NCI-H1436 treated with DMSO at 0.1 percent for 48 hours (cell line): ENCODE data around the gene CPXM2.

Source experiments
- DNase-seq: peaks from one replicate; lab custom pipeline; 2025; lab: John Stamatoyannopoulos, UW

The CPXM2 gene

GRCh38 chr10:123772645-123773508 is 118.7 kb downstream of the CPXM2 start:
- no peak for DNase-seq

- DNase-seq, result no peak
Measured at GRCh38 chr10:123771877-123772644, 119.5 kb downstream of the CPXM2 start.

- no peak for DNase-seq
Measured at GRCh38 chr10:123769647-123770046, 122.0 kb downstream of the CPXM2 start.

GRCh38 chr10:123766761-123767160 is 124.8 kb downstream of the CPXM2 start:
- DNase-seq, result no peak

- no peak for DNase-seq
Measured at GRCh38 chr10:123766012-123766411, 125.6 kb downstream of the CPXM2 start.

- DNase-seq, result no peak
Measured at GRCh38 chr10:123761666-123762230, 129.9 kb downstream of the CPXM2 start.

GRCh38 chr10:123761038-123761428 is 130.6 kb downstream of the CPXM2 start:
- no peak for DNase-seq

- DNase-seq, result no peak
Measured at GRCh38 chr10:123760356-123761037, 131.1 kb downstream of the CPXM2 start.

DNA sequence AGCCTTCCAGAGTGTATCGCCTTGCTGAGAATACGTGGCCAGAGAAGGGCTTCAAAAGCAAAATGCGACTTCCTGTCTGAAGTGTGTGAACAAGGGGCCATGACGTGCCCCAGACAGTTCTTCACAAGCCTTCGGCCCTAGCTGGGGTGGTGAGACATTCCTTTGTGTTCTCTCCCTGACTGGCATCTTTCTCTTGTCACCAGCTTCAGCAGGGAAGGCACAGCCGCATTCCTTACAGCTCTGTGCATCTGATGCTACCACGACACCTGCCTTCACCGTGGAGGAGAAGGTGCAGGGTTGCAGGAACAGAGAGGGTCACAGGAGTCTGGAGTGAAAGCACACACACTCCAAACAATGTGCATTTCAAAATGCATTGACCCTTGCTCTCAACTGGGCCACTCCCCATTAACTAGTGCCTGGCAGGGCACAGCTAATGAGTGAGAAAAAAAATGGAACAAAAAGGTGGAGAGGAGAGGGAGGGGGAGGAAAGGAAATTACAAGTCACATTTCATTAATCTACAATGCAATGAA is 132.0 kb downstream of the CPXM2 start:
- no peak for DNase-seq

GRCh38 chr10:123759041-123759440 is 132.6 kb downstream of the CPXM2 start:
- no peak for DNase-seq

DNA sequence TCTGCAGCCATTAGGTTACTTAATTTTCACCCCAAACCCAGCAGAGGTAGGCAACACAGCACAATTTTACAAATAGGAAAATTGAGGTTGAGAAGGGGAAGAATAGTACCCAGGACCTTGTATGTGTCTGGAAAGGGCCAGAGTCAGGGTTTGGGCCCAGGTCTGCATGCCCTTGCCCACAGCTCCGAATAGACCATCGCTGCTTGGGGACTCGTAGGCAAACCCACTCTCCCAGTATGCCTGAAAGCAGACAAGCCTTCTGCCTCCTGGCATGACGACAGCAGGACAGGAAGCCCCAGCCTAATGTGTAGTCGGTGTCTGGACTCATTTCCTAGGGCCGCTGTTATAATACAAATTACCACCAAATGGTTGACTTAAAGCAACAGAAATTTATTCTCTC is 133.8 kb downstream of the CPXM2 start:
- DNase-seq, result no peak

DNA sequence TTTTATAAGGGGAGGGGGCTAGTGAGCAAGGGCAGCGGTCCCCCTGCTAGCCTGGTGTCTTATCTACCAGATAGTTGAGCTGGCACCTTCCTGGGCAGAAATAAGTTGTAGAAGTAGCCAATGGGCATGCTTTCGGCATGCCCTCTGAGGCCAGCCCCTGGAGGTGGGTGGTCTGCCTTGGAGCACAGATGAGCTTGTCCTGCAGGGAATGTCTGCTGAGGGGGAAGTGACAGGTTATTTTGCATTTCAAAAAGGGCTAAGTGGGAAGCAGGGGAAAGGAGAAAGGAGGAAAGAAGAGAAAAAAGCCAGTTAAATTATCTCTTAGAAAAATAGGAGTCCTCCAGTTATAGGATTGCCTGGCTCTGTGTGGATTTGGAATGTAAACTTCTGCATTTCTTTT is 136.5 kb downstream of the CPXM2 start:
- no peak for DNase-seq

- DNase-seq, result no peak
Measured at GRCh38 chr10:123754123-123754522, 137.5 kb downstream of the CPXM2 start.

DNA sequence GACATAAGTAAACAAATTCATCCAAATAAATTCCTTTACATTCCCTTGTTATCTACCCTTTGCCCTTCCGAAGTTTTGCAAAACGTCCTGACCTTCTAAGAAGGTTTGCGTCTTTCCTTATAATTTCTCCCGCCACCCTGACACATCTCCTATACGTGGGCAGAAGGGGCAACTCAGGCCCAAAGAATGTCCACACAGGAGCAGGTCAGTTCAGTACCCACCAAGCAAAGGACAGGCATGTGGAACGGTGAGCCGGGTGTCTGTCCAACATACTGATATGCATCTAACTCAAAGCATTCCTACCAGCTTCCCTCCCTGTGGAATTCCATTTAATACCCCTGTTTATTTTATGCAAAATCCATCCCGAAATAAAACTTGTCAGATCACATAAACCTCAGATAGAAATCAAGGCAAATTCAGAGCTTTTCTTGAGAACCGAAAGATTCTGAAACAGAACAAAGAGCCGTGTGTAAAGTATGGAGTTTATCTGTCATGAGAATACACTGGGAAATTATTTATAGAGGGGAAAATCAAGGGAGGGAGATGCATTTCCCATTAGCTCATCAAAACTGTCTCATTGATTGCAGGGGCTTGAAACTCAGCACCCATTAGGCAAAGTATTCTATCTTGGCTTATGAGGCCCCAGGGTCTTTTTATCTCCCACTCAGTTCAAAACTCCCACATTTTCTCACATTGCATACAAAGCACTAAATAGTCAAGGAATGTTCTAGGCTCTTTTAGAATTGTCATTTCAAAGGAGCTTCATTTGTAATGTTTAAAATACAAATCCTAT is 140.1 kb downstream of the CPXM2 start:
- no peak for DNase-seq

- no peak for DNase-seq
Measured at GRCh38 chr10:123750901-123751300, 140.7 kb downstream of the CPXM2 start.

GRCh38 chr10:123748711-123749110 is 142.9 kb downstream of the CPXM2 start:
- no peak for DNase-seq

GRCh38 chr10:123747426-123747825 is 144.2 kb downstream of the CPXM2 start:
- no peak for DNase-seq

DNA sequence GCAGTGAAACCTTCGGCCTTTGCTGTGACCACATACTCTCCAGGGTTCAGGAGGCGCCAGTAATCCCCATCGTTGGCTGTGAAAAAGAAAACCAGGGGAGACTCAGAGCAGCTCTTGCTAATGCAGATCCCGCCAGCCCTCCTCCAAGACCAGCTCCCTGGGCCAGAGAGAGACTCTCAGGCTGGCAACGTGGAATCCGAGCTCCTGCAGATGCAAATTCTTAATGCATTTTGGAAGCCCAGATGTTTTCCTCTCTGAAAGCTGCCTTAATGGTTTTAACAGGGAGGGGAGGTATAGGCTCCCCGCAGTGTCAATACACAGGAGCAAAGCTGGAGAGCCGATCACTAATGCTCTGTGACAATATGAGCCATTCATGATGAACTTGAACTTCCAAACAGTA is 144.7 kb downstream of the CPXM2 start:
- no peak for DNase-seq

- DNase-seq, result no peak
Measured at GRCh38 chr10:123746520-123746919, 145.1 kb downstream of the CPXM2 start.

DNA sequence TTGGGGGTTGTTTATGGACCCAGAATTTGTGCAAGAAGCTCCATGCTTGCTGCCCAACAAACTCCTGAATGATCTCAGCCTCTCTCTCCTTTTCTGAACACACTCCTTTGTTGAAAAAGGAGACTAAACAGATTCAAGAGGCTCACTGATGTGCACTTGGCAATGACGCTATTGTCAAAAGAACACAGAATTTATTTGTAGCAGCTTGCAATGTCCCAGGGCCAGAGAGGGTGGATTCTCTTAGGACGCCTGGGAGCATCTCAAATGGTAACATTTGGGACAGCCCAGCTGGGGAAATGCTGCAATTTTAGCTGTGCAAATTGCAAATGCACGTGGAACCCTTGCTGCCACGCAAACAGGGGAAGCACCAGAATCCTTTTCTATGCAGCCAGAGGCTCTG is 145.5 kb downstream of the CPXM2 start:
- no peak for DNase-seq

GRCh38 chr10:123744224-123744536 is 147.4 kb downstream of the CPXM2 start:
- no peak for DNase-seq
